ENCODE results near the gene TGFBI.
A peak's percentile ranks its signal among the peaks of the same experiment; 100 is the strongest.

Gene TGFBI

DNA sequence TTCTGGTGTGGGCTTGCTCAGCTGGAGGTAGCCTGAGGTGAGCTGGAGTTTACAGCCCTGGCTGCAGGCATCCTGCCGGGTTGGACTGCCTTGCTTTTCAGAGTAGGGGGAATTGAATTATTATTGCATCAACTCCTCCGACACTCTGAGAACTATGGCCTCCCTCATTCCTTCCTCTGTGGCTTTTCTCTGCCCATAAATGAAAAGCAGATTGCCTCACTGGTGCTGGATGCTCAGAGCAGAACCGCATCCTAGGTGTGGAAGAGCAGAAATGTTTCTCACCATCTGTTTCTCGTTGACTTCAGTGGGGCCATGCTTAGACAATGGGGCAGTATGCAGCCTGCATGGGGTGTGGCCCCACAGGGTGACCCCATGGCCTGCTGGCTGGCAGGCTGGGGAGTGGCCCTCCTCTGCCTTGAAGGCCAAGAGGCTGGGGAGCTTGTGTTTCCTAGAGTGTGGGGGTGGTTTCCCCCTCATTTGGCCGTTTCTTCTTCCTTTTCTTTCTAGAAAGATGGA is 27.3 kb upstream of the TGFBI start:
- no peak for DNase-seq (ENCODE audit: low spot score)

GRCh38 chr5:136004436-136004835 is 24.4 kb upstream of the TGFBI start:
- DNase-seq (ENCODE audit: low spot score): no peak

DNA sequence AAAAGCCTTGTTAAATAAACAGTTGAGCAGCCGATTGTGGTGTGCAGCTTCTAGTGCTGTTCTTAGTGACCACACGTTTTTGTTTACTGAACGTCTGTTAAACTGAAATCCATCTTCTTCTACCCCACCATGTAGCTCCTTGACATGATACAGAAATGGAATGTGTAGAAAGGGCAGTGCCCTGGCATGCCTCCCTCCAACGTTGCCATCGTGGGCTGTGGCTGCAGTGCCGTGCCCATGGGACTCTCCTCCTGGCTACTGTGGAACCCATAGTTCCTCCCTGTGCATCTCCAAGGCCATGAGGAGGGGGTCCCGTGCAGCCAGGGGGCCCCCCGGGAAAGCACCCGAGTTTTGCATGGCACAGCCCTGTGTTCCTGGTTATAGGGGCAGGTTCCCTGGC is 23.3 kb upstream of the TGFBI start:
- no peak for DNase-seq (ENCODE audit: low spot score)

- DNase-seq (ENCODE audit: low spot score): no peak
Measured at GRCh38 chr5:136006164-136006563, 22.6 kb upstream of the TGFBI start.

- DNase-seq (ENCODE audit: low spot score): no peak
Measured at GRCh38 chr5:136006761-136007251, 22.0 kb upstream of the TGFBI start.

DNA sequence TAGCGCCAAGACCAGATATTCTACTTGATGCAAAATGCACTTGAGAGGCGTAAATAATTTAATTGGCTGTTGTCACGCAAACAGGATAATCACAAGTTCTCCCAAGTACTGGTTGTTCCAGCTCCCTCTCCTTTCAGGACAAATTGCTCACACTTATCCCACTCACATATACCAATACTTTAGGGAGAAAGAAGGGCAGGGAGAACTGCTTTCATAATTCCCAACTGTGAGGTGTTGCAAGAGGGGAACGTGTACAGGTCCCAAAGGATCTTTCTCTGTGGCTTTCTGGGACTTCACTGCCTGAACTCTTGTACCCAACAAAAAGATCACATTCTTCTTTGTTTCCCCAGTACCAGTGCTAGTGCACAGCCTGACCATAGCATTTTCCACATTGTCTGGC is 21.5 kb upstream of the TGFBI start:
- DNase-seq (ENCODE audit: low spot score): no peak

DNA sequence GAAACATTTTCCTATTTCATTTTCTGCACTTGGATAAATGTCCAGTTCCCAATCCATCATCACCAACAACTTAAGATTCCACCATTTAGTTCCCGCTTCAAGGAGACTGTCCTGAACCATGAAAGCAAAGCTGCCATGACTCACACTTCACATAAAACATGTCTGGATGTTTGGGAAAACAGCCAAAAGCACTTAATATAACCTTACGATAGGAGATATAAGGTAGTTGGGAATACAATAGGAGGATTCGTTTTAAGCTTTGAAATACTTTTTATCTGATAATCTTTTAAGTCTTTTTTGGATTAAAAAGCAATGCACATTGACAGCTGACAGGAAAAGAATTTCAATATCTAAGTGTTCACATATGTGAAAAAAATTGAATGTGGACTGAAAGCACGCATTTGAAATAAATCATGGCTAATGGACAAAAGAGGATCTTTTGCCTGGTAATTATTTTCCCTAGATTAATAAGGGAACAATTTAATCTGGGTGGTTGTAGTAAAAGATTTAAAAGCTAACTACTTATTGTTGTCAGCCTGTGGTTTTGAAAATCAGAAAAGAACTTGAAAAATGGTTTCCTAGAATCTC is 17.3 kb upstream of the TGFBI start:
- DNase-seq (ENCODE audit: low spot score): no peak

- no peak for DNase-seq (ENCODE audit: low spot score)
Measured at GRCh38 chr5:136012041-136012804, 16.6 kb upstream of the TGFBI start.

DNA sequence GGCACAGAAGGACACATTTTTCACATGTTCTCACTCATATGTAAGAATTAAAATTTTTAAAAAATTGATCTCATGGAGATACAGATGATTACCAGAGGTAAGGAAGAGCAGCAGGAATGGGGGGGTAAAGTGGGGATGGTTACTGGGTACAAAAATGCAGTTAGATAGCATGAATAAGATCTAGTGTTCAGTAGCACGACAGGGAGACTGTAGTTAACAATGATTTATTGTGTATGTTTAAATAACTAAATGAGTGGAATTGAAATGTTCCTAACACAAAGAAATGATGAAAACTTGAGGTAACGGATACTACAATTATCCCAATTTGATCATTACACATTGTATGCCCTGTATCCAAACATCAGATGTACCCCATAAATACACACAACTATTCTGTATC is 15.2 kb upstream of the TGFBI start:
- DNase-seq (ENCODE audit: low spot score): no peak

DNA sequence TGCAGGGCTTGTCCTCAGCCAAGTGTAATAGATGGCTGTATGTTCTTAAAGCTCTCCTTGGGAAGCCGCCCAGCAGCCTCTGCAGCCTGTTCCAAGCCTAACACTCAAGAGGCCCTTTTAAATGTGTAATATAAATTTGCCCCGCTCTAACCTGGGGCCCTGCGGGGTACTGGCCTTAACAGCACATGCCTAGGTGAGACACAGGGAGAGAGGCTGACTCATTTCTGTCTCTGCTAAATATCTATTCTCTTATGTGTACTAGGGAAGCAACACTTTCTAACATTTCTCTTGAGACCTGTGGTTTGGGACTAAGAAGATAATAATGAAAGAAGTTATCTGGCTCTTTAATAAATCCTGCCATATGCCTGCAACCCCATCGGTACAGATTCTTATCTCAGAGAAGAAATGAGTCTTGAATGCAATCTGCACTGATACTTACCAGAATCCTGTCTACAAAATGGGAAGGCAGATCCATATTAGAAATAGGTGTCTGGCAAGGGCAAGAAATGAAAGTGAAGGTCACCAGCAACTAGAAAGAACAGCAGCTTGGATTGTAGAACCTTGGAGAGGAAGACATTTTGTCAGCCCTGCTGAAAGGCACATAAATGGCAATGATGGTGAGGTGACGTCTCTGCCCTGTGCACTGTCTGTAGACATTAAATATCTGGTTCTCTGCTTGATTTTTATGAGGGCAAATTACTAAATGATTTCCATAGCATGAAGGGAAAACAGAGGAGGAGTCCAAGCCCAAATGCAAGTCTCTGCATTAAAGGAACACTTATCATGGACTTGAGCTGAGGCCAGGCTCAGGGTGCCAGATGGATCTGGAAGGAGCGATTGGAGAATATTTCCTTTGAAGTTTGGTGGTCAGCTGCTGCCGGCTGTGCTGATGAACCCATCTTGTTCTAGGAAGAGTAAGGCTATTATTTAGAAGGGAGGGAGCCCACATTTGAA is 14.5 kb upstream of the TGFBI start:
- no peak for DNase-seq (ENCODE audit: low spot score)

DNA sequence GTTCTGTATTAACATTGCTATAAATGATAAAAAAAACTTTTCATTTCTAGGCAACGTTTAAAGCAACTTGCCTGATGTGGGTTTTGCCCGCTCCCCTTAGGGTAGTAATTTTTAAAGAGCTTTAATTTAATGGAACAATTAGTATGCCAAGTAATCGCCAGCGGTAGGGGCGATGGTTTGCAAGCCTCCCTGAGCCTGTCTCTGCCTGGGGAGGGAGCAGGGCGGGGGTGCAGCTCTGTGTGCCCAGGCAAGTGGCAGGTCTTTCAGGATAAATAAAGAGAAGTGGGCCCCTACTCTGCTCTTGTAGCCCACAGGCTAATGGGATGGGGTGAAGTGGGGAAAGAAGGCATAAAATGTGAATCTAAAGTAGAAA is 13.8 kb upstream of the TGFBI start:
- no peak for DNase-seq (ENCODE audit: low spot score)

- no peak for DNase-seq (ENCODE audit: low spot score)
Measured at GRCh38 chr5:136015966-136016650, 12.7 kb upstream of the TGFBI start.

- peak; percentile 32 for DNase-seq (ENCODE audit: low spot score)
Measured at GRCh38 chr5:136016945-136017530, 11.8 kb upstream of the TGFBI start.

DNA sequence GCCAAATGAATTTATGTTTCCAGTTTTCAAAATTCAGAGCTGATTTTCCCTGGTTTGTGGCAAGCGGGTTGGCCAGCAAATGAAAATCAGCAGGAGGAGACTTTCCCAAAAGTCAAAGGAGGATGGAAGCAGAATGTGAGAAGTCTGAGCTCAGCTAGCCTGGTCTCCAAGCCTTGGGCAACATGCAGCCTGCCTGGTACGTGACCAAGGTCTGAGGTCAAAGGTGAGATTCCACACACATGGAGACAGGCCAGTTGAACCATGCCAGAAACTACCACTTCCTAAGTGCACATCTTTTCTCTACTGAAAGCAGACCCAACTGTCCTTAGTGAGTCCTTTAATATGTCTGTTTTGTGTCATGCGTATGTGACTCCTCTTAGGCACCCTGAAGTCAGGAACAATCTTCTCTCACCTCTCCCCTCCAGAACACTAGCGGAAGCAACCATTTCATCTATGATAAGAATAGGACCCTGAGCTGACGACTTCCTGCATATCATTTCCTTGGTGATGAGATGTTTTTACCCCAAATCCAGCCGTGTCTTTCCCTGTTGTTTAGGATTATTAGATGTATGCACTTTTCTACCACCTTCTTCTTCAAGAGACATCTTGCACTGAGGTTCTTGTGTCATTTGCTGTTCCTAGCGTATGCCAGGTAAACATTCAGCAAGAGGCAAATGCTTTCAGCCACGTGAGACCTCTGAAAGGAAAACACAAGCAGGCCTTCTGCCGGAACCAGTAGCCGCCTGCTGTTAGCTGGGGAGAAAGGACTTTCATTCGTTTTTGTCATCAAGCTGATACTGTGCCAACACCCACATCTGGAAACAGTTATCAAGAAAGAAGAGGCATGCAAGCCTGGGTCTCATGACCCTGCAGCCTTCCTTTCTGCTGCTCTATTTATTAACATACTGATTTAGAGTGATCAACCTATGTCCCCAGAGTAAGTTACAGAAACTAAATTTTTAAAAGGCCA is 9.7 kb upstream of the TGFBI start:
- DNase-seq (ENCODE audit: low spot score): no peak

- DNase-seq (ENCODE audit: low spot score): no peak
Measured at GRCh38 chr5:136020001-136020382, 8.8 kb upstream of the TGFBI start.

DNA sequence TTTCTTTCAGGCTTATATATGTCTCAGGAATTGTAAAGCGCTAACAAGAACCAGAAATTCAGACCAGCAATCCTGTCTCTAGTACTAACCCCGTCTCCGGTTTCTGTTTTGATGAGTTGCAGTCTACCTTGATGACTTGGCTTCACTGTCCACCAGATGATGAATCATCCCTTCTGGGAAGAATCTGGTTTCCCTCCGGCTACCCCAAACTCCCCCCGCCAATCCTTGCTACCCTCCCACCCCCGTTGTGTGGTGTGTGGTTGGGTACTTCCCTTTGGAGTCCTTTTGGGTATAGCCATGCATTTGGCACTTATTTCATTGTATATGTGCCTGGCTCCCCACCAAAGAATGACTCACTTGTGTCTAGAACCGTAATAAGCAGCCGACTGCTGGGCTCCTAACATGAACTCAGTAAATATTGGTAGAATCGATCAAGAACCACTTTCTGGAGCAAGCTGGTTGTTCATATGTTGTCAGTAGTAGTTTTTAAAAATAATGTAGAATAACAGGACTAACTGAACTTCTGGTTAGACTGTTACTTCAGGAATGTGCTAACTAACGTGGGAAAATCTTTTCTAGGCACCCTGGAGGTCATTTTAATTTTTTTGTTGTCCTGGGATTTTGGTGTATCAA is 8.3 kb upstream of the TGFBI start:
- DNase-seq (ENCODE audit: low spot score): no peak

DNA sequence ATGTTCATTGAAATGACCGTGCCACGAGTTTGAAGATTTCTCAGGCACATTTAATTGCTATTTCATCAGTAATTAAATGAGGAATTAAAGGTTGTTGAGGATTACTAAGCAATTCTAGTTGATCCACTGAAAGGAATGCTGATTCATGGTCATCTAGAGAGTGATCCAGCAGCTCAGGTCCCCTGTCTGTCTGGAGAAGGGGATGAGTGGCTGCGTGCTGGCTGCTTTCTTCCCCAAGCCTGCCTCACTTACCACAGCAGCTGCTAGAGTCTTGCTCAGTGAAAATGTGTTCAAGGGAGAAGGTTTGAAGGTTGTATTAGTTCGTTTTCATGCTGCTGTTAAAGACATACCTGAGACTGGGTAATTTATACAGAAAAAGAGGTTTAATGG is 7.8 kb upstream of the TGFBI start:
- DNase-seq (ENCODE audit: low spot score): no peak

DNA sequence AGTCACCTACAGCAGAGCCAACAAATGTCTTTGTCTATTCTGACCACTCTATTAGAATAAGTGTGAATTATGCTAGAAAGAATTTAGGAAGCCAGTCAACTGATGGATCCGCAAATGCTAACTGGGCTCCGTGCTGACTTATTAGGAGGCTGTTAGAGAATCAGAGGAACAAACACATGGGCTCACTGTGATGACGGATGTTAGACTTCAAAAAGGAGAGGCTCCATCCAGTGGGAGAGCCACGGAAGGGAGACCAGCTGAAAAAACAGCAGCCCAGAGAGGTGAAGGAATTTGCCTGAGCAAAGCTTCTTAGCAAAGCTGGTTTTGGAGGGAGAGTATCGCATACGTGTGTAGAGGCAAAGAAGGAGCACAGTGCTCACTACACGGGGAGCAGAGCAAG is 5.8 kb upstream of the TGFBI start:
- no peak for DNase-seq (ENCODE audit: low spot score)

- no peak for DNase-seq (ENCODE audit: low spot score)
Measured at GRCh38 chr5:136023958-136024541, 4.7 kb upstream of the TGFBI start.
